Measurements from ENCODE around the gene ADCY5. TPM values are rescaled to one million over a fixed set of nuclear protein-coding genes. Genes with fewer than 3 reads are reported as not detected.

Gene ADCY5
- total RNA-seq, 2 donors from 2014 or later = not detected

DNA sequence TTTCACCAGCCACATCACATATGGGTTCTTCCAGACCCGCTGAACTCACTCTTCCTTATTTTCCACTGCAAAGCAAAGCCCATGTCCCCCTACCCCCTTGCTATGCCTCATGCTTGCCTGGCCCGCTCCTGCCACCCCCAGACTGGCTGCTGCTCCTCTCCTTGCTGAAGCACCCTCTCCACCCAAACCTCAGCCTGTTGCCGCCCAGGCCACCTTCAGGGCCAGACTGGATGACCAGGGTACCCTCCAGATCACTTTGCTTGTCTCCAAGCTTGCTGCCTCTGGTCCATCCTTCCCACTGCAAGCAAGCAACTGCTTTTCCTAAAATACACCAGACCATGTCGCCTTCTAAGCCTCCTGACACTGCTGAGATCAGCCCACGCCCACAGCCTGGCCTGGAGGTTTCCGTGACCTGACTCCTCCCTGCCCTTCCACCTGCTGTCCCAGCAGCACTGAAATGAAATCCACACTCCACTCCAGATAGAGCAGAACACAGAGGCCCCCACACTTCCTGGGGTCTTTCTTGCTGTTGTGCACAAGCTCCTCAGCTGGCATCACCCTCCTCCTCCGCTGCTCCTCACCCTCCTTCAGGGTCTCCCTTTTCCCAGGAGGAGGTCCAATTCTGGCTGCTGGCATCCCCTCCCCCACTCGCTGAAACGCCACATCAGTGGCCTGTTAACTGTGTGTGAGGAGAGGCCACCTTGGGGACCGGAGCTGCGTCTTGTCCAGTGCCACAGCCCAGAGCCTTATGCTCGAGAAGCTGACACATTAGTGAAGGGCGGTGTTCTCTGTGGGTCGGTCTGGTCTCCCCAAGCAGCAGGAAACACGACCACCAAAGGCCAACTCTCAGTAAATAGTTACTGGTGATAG, 99.1 kb downstream of the ADCY5 start:
- Mint-ChIP-seq H3K4me1 (peaks cover 8% of the 10 kb centered on the region), H3K27ac (no peak overlapping the region), H3K9me3 (peaks cover 6% of the 10 kb centered on the region), H3K4me3 (no peak overlapping the region), H3K27me3 (peaks cover 44% of the 10 kb centered on the region), H3K36me3 (ENCODE audit: low read depth) (no peaks in the 10 kb centered on the region)
- ATAC-seq (replicated peaks) = no peak

DNA sequence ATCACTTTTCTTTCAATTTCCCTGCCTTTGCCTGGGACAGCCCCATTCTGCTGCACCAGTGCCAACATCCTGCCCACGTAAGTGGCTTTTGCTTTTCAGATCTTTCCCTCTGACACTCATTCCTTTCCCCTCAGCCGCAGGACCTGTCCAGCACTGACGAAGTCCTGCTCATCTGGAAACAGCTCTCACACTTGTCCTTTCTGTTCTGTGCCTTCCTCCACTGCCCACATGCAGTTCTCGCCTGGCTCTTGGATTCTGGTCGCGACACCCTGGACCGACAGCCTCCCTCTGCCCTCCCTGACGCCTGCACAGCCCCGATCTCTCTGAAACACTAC, 99.7 kb downstream of the ADCY5 start:
- no peaks in the 10 kb centered on the region for H3K36me3 Mint-ChIP-seq (ENCODE audit: low read depth)
- peaks cover 3% of the 10 kb centered on the region for H3K9me3 Mint-ChIP-seq
- H3K27me3 Mint-ChIP-seq = peaks cover 39% of the 10 kb centered on the region
- H3K4me3 Mint-ChIP-seq = no peak overlapping the region
- peaks cover 8% of the 10 kb centered on the region for H3K4me1 Mint-ChIP-seq
- peak; percentile 77 for ATAC-seq (replicated peaks)
- H3K27ac Mint-ChIP-seq = no peak overlapping the region

GRCh38 chr3:123348471-123349200, 100.3 kb downstream of the ADCY5 start:
- Mint-ChIP-seq H3K27me3 (peaks cover 34% of the 10 kb centered on the region), H3K4me1 (peaks cover 8% of the 10 kb centered on the region), H3K36me3 (ENCODE audit: low read depth) (no peaks in the 10 kb centered on the region), H3K27ac (no peak overlapping the region), H3K4me3 (no peak overlapping the region), H3K9me3 (no peaks in the 10 kb centered on the region)
- ATAC-seq (replicated peaks) = no peak

GRCh38 chr3:123347691-123348264, 101.1 kb downstream of the ADCY5 start:
- Mint-ChIP-seq H3K27me3 (peaks cover 33% of the 10 kb centered on the region), H3K9me3 (no peaks in the 10 kb centered on the region), H3K36me3 (ENCODE audit: low read depth) (no peaks in the 10 kb centered on the region), H3K27ac (no peak overlapping the region), H3K4me1 (peaks cover 8% of the 10 kb centered on the region), H3K4me3 (no peak overlapping the region)
- no peak for ATAC-seq (replicated peaks)

DNA sequence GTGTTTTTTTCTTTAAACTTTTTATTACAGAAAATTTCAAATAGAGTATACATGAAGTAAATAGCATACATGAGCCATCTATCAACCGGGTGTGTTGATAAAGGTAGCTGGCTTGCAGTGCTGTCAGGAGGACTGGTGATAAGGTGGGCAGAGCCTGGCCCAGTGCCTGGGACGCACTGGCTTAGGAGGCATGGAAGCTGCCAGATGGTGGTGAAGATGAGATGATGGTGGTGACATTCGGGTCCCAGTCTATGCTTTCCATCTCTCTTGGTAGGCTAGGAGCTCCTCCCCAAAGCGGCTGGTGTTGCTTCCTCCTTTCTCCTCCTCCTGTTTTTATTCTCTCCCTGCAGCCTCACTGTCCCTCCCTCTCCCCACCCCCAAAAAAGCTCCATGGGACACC, 101.7 kb downstream of the ADCY5 start:
- no peak for ATAC-seq (replicated peaks)

DNA sequence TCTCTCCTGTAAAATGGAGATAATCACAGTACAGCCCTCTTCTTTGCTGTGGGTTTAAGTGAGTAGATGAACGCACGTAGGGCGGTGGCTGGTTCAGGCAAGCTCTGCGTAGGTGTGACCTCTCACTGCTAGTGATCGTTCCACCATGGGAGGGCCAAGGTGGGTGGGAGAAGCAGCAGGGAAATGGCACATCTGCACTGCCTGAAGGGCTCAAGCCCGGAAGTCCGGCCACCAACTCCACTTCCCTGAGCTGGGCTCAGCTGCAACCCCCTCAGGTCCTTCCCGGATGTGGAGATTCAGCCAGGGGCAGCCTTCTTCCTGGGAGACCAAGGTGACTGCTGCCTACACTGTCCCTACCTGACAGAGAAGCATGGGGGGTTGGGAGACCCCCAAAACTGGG, 102.9 kb downstream of the ADCY5 start:
- Mint-ChIP-seq H3K27ac (no peak overlapping the region), H3K36me3 (ENCODE audit: low read depth) (no peaks in the 10 kb centered on the region), H3K9me3 (no peaks in the 10 kb centered on the region), H3K4me3 (no peak overlapping the region), H3K27me3 (peaks cover 33% of the 10 kb centered on the region), H3K4me1 (peaks cover 8% of the 10 kb centered on the region)
- ATAC-seq (replicated peaks) = no peak

More for the DNA sequence above, 101.7 kb downstream of the ADCY5 start:
- Mint-ChIP-seq H3K27ac (no peak overlapping the region), H3K36me3 (ENCODE audit: low read depth) (no peaks in the 10 kb centered on the region), H3K4me1 (peaks cover 8% of the 10 kb centered on the region), H3K4me3 (no peak overlapping the region), H3K9me3 (no peaks in the 10 kb centered on the region), H3K27me3 (peaks cover 33% of the 10 kb centered on the region)

DNA sequence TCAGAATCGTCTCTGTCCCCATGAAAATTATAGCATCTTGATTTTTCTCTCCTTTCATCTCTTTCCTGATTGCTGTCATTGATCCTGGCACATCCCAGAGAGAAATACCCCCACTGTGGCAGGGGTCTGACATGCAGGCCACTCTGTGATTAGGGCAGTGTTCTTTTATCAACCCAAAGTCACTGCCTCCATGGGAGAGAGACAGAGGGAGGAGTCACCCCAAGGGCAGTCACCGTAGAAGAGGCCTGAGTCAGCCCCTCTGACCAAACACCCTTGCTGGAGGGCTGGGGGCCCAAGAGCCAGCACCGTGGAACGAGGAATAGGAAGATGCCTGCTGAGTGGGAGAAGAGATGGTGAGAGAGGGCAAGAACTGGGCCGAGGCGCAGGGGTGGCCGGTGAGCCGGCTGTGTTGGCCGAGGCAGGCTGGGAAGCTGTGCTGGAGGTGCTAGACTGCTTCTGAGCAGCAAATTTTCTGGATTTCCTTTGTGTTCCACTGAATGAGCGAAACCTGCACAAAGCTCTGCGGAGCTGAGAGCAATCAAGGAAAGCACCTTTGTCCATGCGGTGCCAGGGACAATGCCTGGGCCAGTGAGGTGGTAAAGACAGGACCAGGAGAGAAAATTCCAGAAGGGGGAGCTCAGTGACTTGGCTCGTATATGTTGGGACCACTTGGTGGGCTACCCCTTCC, 103.8 kb downstream of the ADCY5 start:
- no peak for ATAC-seq (replicated peaks)
- H3K36me3 Mint-ChIP-seq (ENCODE audit: low read depth) = no peaks in the 10 kb centered on the region
- H3K27me3 Mint-ChIP-seq = peaks cover 25% of the 10 kb centered on the region
- no peak overlapping the region for H3K4me3 Mint-ChIP-seq
- peaks cover 8% of the 10 kb centered on the region for H3K4me1 Mint-ChIP-seq
- no peaks in the 10 kb centered on the region for H3K9me3 Mint-ChIP-seq
- H3K27ac Mint-ChIP-seq = no peak overlapping the region

- H3K4me3 Mint-ChIP-seq = no peak overlapping the region
- peaks cover 17% of the 10 kb centered on the region for H3K27me3 Mint-ChIP-seq
- H3K36me3 Mint-ChIP-seq (ENCODE audit: low read depth) = no peaks in the 10 kb centered on the region
- peaks cover 7% of the 10 kb centered on the region for H3K4me1 Mint-ChIP-seq
- no peaks in the 10 kb centered on the region for H3K9me3 Mint-ChIP-seq
- no peak overlapping the region for H3K27ac Mint-ChIP-seq
- peak; percentile 27 for ATAC-seq (replicated peaks)
Observed at GRCh38 chr3:123344175-123344906, 104.5 kb downstream of the ADCY5 start.

GRCh38 chr3:123343296-123344174, 105.4 kb downstream of the ADCY5 start:
- Mint-ChIP-seq H3K9me3 (no peaks in the 10 kb centered on the region), H3K27ac (no peak overlapping the region), H3K4me1 (no peaks in the 10 kb centered on the region), H3K36me3 (ENCODE audit: low read depth) (no peaks in the 10 kb centered on the region), H3K27me3 (peaks cover 10% of the 10 kb centered on the region), H3K4me3 (no peak overlapping the region)
- ATAC-seq (replicated peaks) = no peak

GRCh38 chr3:123342631-123343080, 106.2 kb downstream of the ADCY5 start:
- H3K9me3 Mint-ChIP-seq = no peaks in the 10 kb centered on the region
- H3K27ac Mint-ChIP-seq = no peak overlapping the region
- peaks cover 2% of the 10 kb centered on the region for H3K27me3 Mint-ChIP-seq
- no peaks in the 10 kb centered on the region for H3K36me3 Mint-ChIP-seq (ENCODE audit: low read depth)
- ATAC-seq (replicated peaks) = no peak
- H3K4me1 Mint-ChIP-seq = no peaks in the 10 kb centered on the region
- H3K4me3 Mint-ChIP-seq = no peak overlapping the region

DNA sequence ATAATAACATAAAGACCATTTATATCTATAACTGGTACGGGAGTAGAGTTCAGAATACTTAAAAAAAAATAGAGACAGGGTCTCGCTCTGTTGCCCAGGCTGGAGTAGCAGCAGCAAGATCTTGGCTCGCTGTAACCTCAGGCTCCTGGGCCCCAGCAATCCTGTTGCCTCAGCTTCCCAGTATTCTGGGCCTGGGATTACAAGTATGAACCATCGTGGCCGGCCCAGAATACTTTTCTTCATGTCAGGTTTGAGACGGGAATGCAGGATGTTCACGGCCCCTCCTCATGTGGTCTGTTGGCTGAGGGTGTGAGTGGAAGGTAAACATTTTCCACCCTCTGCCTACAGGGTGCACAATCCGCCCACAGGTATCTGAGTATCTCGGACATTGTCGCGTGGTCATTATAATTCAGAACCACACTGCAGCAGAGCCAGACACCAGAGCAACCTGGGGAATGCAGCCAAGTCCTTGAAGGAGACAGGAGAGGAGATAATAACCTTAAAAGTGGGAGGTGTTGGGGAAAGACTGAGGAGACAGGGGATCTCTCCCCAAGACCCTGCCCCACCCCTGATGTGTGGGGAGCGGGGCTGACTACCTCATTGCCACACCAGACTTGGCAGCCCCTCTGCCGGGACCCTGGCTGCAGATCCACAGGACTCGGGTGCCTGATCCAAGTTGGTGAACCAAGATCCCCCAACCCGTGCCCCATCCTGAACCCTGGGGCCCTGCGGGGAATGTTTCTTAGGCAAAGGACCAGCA, 106.8 kb downstream of the ADCY5 start:
- Mint-ChIP-seq H3K4me3 (no peak overlapping the region), H3K4me1 (no peaks in the 10 kb centered on the region), H3K9me3 (no peaks in the 10 kb centered on the region), H3K27me3 (no peaks in the 10 kb centered on the region), H3K36me3 (ENCODE audit: low read depth) (no peaks in the 10 kb centered on the region), H3K27ac (no peak overlapping the region)
- ATAC-seq (replicated peaks) = no peak

- no peak for ATAC-seq (replicated peaks)
- no peak overlapping the region for H3K27ac Mint-ChIP-seq
- H3K4me3 Mint-ChIP-seq = no peak overlapping the region
- H3K36me3 Mint-ChIP-seq (ENCODE audit: low read depth) = no peaks in the 10 kb centered on the region
- H3K4me1 Mint-ChIP-seq = no peaks in the 10 kb centered on the region
- no peaks in the 10 kb centered on the region for H3K9me3 Mint-ChIP-seq
- no peaks in the 10 kb centered on the region for H3K27me3 Mint-ChIP-seq
Observed at GRCh38 chr3:123340336-123340735, 108.6 kb downstream of the ADCY5 start.

DNA sequence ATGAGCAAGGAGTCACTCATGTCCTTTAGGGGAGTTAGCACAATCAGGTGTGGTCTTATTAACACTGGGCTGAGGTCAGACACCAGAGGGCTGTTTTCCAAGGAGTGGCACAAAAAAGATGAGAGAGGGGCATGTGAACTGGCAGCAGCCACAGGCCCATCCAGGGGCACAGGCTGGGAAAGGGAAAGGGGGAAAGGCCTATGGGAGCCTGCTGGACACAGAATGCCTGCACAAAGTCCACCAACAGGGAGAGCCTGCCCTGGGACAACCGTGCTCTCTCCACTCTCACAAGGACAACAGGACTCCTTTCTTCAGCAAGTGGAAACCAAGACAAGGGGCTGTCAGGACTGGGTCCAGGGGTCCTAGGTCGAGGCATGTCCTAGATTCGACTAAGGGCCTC, 109.6 kb downstream of the ADCY5 start:
- Mint-ChIP-seq H3K4me3 (no peak overlapping the region), H3K4me1 (no peaks in the 10 kb centered on the region), H3K36me3 (ENCODE audit: low read depth) (no peaks in the 10 kb centered on the region), H3K27me3 (no peaks in the 10 kb centered on the region), H3K27ac (no peak overlapping the region), H3K9me3 (no peaks in the 10 kb centered on the region)
- ATAC-seq (replicated peaks) = no peak

All from activated T-helper 17 cell treated with anti-CD3 and anti-CD28 coated beads, Interleukin-2, amount 50 U/mL, for 72 hours (primary cell).